IMR-90 (cell line): ENCODE results near the gene PRTG. TPM values are rescaled to one million over a fixed set of nuclear protein-coding genes. Genes with fewer than 3 reads are reported as not detected.

Experiments used
- ATAC-seq: fragments of 200-7000 bp; cut with Tn5 transposase; 2 replicates; pipeline ENCODE4 v1.9.1; 2020; ENCODE audit warnings: low read depth, mild to moderate bottlenecking, moderate library complexity
- BruUV-seq: library from RNA; stranded (reverse); fragments of 400-500 nt; replicated peaks from 2 replicates; lab custom pipeline; 2021; lab: Mats Ljungman, UMichigan
- CTCF ChIA-PET: fragments of 300-600 bp; formaldehyde crosslinking; extraction: SDS; loops from one replicate; lab custom pipeline; 2021; ENCODE audit warnings: antibody characterized with exemption; lab: Yijun Ruan, JAX
- POLR2A ChIA-PET: fragments of 300-600 bp; sonication (Branson Sonifier 250); formaldehyde crosslinking; loops from one replicate; lab custom pipeline; 2022; ENCODE audit warnings: antibody characterized with exemption; ENCODE audit not compliant: unreplicated experiment; lab: Charles Lee
- DNase-seq: peaks from one replicate; pipeline ENCODE4 v3.0.0; 2013
- H2AFZ ChIP-seq: replicated peaks from 2 replicates; pipeline ENCODE3; 2013; ENCODE audit warnings: low read length, mild to moderate bottlenecking; ENCODE audit not compliant: poor library complexity
- H2AK5ac ChIP-seq: 2 replicates; pipeline ENCODE4 v1.6.1; 2013; ENCODE audit warnings: low read depth, low read length, inconsistent platforms
- H2AK9ac ChIP-seq: replicated peaks from 2 replicates; pipeline ENCODE3; 2013; ENCODE audit warnings: mild to moderate bottlenecking, low read depth, low read length, moderate library complexity; ENCODE audit not compliant: poor library complexity
- H2BK120ac ChIP-seq: 2 replicates; pipeline ENCODE4 v1.6.1; 2013; ENCODE audit warnings: low read depth, low read length, inconsistent platforms
- H2BK15ac ChIP-seq: 3 replicates; pipeline ENCODE4 v1.6.1; 2013; ENCODE audit warnings: low read depth, low read length, inconsistent platforms
- H2BK20ac ChIP-seq: 2 replicates; pipeline ENCODE4 v1.6.1; 2013; ENCODE audit warnings: low read depth, mild to moderate bottlenecking, inconsistent platforms, low read length, moderate library complexity
- H2BK5ac ChIP-seq: 2 replicates; pipeline ENCODE4 v1.6.1; 2013; ENCODE audit warnings: mild to moderate bottlenecking, low read depth, low read length, inconsistent platforms; ENCODE audit not compliant: poor library complexity, severe bottlenecking
- H3K14ac ChIP-seq: replicated peaks from 2 replicates; pipeline ENCODE4 v1.6.1; 2013; ENCODE audit warnings: low read depth, low read length, inconsistent platforms
- H3K18ac ChIP-seq: 2 replicates; pipeline ENCODE4 v1.6.1; 2013; ENCODE audit warnings: low read depth, low read length, control low read depth
- H3K23ac ChIP-seq: 2 replicates; pipeline ENCODE4 v1.6.1; 2013; ENCODE audit warnings: low read depth, low read length, inconsistent platforms
- H3K27ac ChIP-seq: 2 replicates; pipeline ENCODE4 v1.5.1; 2013; ENCODE audit warnings: mild to moderate bottlenecking, control low read depth, low read length; ENCODE audit not compliant: insufficient read depth
- H3K27me3 ChIP-seq: 2 replicates; pipeline ENCODE4 v1.6.1; 2013; ENCODE audit warnings: low read length; ENCODE audit not compliant: control insufficient read depth, insufficient read depth
- H3K36me3 ChIP-seq: 2 replicates; pipeline ENCODE4 v1.6.1; 2013; ENCODE audit warnings: low read length, mixed read lengths; ENCODE audit not compliant: control insufficient read depth, insufficient read depth
- H3K4ac ChIP-seq: 2 replicates; pipeline ENCODE4 v1.6.1; 2013; ENCODE audit warnings: low read depth, low read length, inconsistent platforms
- H3K4me1 ChIP-seq: 2 replicates; pipeline ENCODE4 v1.6.1; 2013; ENCODE audit warnings: low read length, mixed read lengths; ENCODE audit not compliant: control insufficient read depth, insufficient read depth
- H3K4me2 ChIP-seq: 2 replicates; pipeline ENCODE4 v1.6.1; 2013; ENCODE audit warnings: low read depth, mild to moderate bottlenecking, control low read depth, low read length, moderate library complexity
- H3K4me3 ChIP-seq: 2 replicates; pipeline ENCODE4 v1.5.1; 2013; ENCODE audit warnings: low read depth, mild to moderate bottlenecking, control low read depth, low read length, moderate library complexity; ENCODE audit not compliant: insufficient read depth
- H3K56ac ChIP-seq: 2 replicates; pipeline ENCODE4 v1.6.1; 2013; ENCODE audit warnings: low read length, inconsistent platforms; ENCODE audit not compliant: insufficient read depth; ENCODE audit errors: extremely low read depth
- H3K79me1 ChIP-seq, 2 experiments: 2 replicates each; pipeline ENCODE4 v1.6.1; 2013; ENCODE audit warnings: low read length in 2 of 2, inconsistent platforms in 1 of 2, low read depth in 1 of 2
- H3K9ac ChIP-seq: 2 replicates; pipeline ENCODE4 v1.6.1; 2013; ENCODE audit warnings: low read depth, low read length, control low read depth
- H3K9me1 ChIP-seq: 2 replicates; pipeline ENCODE4 v1.6.1; 2013; ENCODE audit warnings: low read length, inconsistent platforms; ENCODE audit not compliant: insufficient read depth
- H3K9me3 ChIP-seq: 2 replicates; pipeline ENCODE4 v1.6.1; 2013; ENCODE audit warnings: low read length; ENCODE audit not compliant: control insufficient read depth, insufficient read depth
- H4K20me1 ChIP-seq: 2 replicates; pipeline ENCODE4 v1.6.1; 2013; ENCODE audit warnings: low read length, inconsistent platforms; ENCODE audit not compliant: insufficient read depth
- H4K5ac ChIP-seq: 2 replicates; pipeline ENCODE4 v1.6.1; 2013; ENCODE audit warnings: mild to moderate bottlenecking, low read depth, low read length, control low read depth
- H4K8ac ChIP-seq, 2 experiments: 2 replicates each; pipeline ENCODE4 v1.6.1; 2013; ENCODE audit warnings: low read depth in 2 of 2, low read length in 2 of 2, control low read depth in 1 of 2, inconsistent platforms in 1 of 2
- H4K91ac ChIP-seq: 2 replicates; pipeline ENCODE4 v1.6.1; 2013; ENCODE audit warnings: low read depth, low read length, inconsistent platforms; ENCODE audit not compliant: insufficient read depth
- BHLHE40 ChIP-seq: fragments of 150-350 bp; IDR thresholded peaks from 2 replicates; pipeline ENCODE4 v1.6.1; 2016; ENCODE audit warnings: mild to moderate bottlenecking, low read depth, low read length
- CEBPB ChIP-seq: IDR thresholded peaks from 2 replicates; pipeline ENCODE4 v1.6.1; 2012; ENCODE audit warnings: low read depth, low read length, improper control_type of control experiment
- CHD1 ChIP-seq: IDR thresholded peaks from 2 replicates; pipeline ENCODE4 v1.6.1; 2012; ENCODE audit warnings: low read depth, low read length, improper control_type of control experiment
- FOS ChIP-seq: fragments of 150-350 bp; IDR thresholded peaks from 2 replicates; pipeline ENCODE4 v1.6.1; 2016; ENCODE audit warnings: low read depth, low read length
- MAFK ChIP-seq: IDR thresholded peaks from 2 replicates; pipeline ENCODE4 v1.6.1; 2012; ENCODE audit warnings: low read depth, low read length, improper control_type of control experiment
- MAZ ChIP-seq: IDR thresholded peaks from 2 replicates; pipeline ENCODE4 v1.6.1; 2012; ENCODE audit warnings: low read depth, mild to moderate bottlenecking, low read length, improper control_type of control experiment, moderate library complexity, borderline replicate concordance
- MXI1 ChIP-seq: IDR thresholded peaks from 2 replicates; pipeline ENCODE4 v1.6.1; 2012; ENCODE audit warnings: low read depth, mild to moderate bottlenecking, low read length, moderate library complexity, borderline replicate concordance
- NFE2L2 ChIP-seq: fragments of 150-350 bp; IDR thresholded peaks from 2 replicates; pipeline ENCODE4 v1.6.1; 2016; ENCODE audit warnings: low read depth, mild to moderate bottlenecking, low read length
- POLR2A ChIP-seq: IDR thresholded peaks from 2 replicates; pipeline ENCODE4 v1.6.1; 2012; ENCODE audit warnings: mild to moderate bottlenecking, low read depth, low read length
- RAD21 ChIP-seq: IDR thresholded peaks from 2 replicates; pipeline ENCODE4 v1.6.1; 2012; ENCODE audit warnings: low read length, improper control_type of control experiment
- RCOR1 ChIP-seq: IDR thresholded peaks from 2 replicates; pipeline ENCODE4 v1.6.1; 2012; ENCODE audit warnings: mild to moderate bottlenecking, low read length, improper control_type of control experiment; ENCODE audit not compliant: insufficient replicate concordance
- RFX5 ChIP-seq: IDR thresholded peaks from 2 replicates; pipeline ENCODE4 v1.8.0; 2012; ENCODE audit warnings: low read depth, mild to moderate bottlenecking, low read length, moderate library complexity
- SMC3 ChIP-seq: fragments of 150-350 bp; IDR thresholded peaks from 2 replicates; pipeline ENCODE4 v1.6.1; 2016; ENCODE audit warnings: low read depth, mild to moderate bottlenecking, antibody characterized with exemption, low read length, moderate library complexity
- dilution Hi-C: fragments of 300-500 bp; cut with HindIII; formaldehyde crosslinking; loops from one replicate; pipeline ENCODE4 v1.14.3; 2018; ENCODE audit warnings: low sequenced_read_pairs; ENCODE audit not compliant: unreplicated experiment
- in situ Hi-C: fragments of 300-500 bp; cut with MboI; formaldehyde crosslinking; loops from 3 replicates; pipeline ENCODE4 v1.14.3; 2019; ENCODE audit warnings: low sequenced_read_pairs, inconsistent platforms, mixed read lengths
- intact Hi-C: fragments of 100-400 bp; cut with micrococcal nuclease; formaldehyde crosslinking; loops from 2 replicates; pipeline ENCODE4 v1.10.0; 2022
- polyA plus RNA-seq, 3 experiments: library from polyadenylated mRNA; depleted of rRNA; stranded (reverse); fragments of >200 nt; gene quantifications; 2 replicates each; pipeline ENCODE4 v1.2.3, GENCODE V29; 2012; ENCODE audit warnings: low replicate concordance in 1 of 3
- total RNA-seq: library from RNA; depleted of rRNA; stranded (reverse); fragments of >200 nt; gene quantifications from 2 replicates; pipeline ENCODE4 v1.2.3, GENCODE V29; 2012
- TF ChIP-seq, protein P1 (sequence below): fragments of 150-350 bp; IDR thresholded peaks from 2 replicates; pipeline ENCODE4 v1.6.1; 2017; ENCODE audit warnings: mild to moderate bottlenecking, antibody characterized with exemption, low read length, low read depth
- TF ChIP-seq, protein P2 (sequence below): fragments of 150-350 bp; IDR thresholded peaks from 2 replicates; pipeline ENCODE4 v1.6.1; 2016; ENCODE audit warnings: low read depth, mild to moderate bottlenecking, low read length, moderate library complexity, borderline replicate concordance
- TF ChIP-seq, protein P3 (sequence below): conservative IDR thresholded peaks from 2 replicates; pipeline ENCODE4 v1.5.1; 2012; ENCODE audit warnings: mild to moderate bottlenecking, low read depth, low read length, improper control_type of control experiment

Gene PRTG
- total and polyA plus RNA-seq, 2 of the 4 experiments (the other 2 are of a cell fraction), result 0.99 to 1.4 TPM

DNA sequence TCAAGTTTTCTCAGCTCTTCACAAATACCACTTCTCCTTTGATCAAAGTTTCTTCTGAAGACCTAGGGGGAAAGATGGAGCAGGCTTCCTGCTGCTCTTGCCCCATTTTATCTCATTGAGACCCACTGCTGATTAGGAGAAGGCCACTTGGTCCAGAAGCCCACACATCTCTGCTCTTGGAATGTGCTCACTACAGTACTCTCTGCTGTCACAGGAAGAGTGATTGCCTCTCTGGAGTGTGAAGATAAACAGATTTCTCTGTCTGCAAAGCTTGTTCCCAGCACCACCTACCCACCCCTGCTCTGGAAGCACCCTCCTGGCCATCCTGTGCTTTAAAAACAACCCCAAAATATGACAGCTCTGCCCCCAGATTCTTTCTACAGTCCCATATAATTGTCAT is 41.3 kb upstream of the PRTG start:
- H3K56ac ChIP-seq, result no peak overlapping the region
- no peaks in the 10 kb centered on the region; the same call in 1 of the 2 replicates for H3K4me1 ChIP-seq
- no peak overlapping the region for H3K9ac ChIP-seq
- H4K20me1 ChIP-seq, result no peaks in the 10 kb centered on the region
- no peak overlapping the region for H3K23ac ChIP-seq
- no peak for DNase-seq
- dilution Hi-C loops (no loop called here), in situ Hi-C loops (loop anchor here (25.0 kb wide), 1 partner anchor 122 kb away; no protein-coding TSS in a partner anchor), intact Hi-C loops (no loop called here)
- H2AK5ac ChIP-seq, result no peak overlapping the region
- TF ChIP-seq RAD21, result no peak
- no peak for TF ChIP-seq CEBPB
- TF ChIP-seq SMC3, result no peak
- TF ChIP-seq MAZ, result no peak
- no peak for TF ChIP-seq MXI1
- TF ChIP-seq BHLHE40, result no peak
- no peak for TF ChIP-seq MAFK
- TF ChIP-seq, protein P1, sequence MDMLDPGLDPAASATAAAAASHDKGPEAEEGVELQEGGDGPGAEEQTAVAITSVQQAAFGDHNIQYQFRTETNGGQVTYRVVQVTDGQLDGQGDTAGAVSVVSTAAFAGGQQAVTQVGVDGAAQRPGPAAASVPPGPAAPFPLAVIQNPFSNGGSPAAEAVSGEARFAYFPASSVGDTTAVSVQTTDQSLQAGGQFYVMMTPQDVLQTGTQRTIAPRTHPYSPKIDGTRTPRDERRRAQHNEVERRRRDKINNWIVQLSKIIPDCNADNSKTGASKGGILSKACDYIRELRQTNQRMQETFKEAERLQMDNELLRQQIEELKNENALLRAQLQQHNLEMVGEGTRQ, result no peak
- TF ChIP-seq RFX5, result no peak
- TF ChIP-seq, protein P2, sequence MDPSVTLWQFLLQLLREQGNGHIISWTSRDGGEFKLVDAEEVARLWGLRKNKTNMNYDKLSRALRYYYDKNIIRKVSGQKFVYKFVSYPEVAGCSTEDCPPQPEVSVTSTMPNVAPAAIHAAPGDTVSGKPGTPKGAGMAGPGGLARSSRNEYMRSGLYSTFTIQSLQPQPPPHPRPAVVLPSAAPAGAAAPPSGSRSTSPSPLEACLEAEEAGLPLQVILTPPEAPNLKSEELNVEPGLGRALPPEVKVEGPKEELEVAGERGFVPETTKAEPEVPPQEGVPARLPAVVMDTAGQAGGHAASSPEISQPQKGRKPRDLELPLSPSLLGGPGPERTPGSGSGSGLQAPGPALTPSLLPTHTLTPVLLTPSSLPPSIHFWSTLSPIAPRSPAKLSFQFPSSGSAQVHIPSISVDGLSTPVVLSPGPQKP, result no peak
- TF ChIP-seq, protein P3, sequence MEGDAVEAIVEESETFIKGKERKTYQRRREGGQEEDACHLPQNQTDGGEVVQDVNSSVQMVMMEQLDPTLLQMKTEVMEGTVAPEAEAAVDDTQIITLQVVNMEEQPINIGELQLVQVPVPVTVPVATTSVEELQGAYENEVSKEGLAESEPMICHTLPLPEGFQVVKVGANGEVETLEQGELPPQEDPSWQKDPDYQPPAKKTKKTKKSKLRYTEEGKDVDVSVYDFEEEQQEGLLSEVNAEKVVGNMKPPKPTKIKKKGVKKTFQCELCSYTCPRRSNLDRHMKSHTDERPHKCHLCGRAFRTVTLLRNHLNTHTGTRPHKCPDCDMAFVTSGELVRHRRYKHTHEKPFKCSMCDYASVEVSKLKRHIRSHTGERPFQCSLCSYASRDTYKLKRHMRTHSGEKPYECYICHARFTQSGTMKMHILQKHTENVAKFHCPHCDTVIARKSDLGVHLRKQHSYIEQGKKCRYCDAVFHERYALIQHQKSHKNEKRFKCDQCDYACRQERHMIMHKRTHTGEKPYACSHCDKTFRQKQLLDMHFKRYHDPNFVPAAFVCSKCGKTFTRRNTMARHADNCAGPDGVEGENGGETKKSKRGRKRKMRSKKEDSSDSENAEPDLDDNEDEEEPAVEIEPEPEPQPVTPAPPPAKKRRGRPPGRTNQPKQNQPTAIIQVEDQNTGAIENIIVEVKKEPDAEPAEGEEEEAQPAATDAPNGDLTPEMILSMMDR, result no peak
- TF ChIP-seq POLR2A, result no peak
- TF ChIP-seq NFE2L2, result no peak
- no peak for TF ChIP-seq CHD1
- TF ChIP-seq FOS, result no peak
- TF ChIP-seq RCOR1, result no peak
- POLR2A ChIA-PET, result interaction anchor here (0.6 kb wide), 1 partner anchor 115 kb away, joined by 3 read pairs; no protein-coding TSS in a partner anchor
- no peaks in the 10 kb centered on the region for H3K36me3 ChIP-seq
- H3K14ac ChIP-seq, result no peak overlapping the region
- peaks cover 7% of the 10 kb centered on the region for H3K27me3 ChIP-seq
- no peak overlapping the region for H4K91ac ChIP-seq
- no peak overlapping the region for H3K18ac ChIP-seq
- H3K4ac ChIP-seq, result no peak overlapping the region
- no peak overlapping the region for H2AFZ ChIP-seq
- no peak overlapping the region for H2BK120ac ChIP-seq
- H2BK15ac ChIP-seq, result no peak overlapping the region
- no peak overlapping the region for H3K27ac ChIP-seq
- no peak overlapping the region for H4K5ac ChIP-seq
- no peak overlapping the region for H2BK20ac ChIP-seq
- H3K9me3 ChIP-seq, result peaks cover 4% of the 10 kb centered on the region; the same call in 1 of the 2 replicates
- no peak overlapping the region for H4K8ac ChIP-seq
- no peak overlapping the region for H3K4me2 ChIP-seq
- no peak overlapping the region for H2BK5ac ChIP-seq
- H2AK9ac ChIP-seq, result no peak overlapping the region
- H3K9me1 ChIP-seq, result no peaks in the 10 kb centered on the region
- no TSS peak for BruUV-seq
- no peaks in the 10 kb centered on the region for H3K79me1 ChIP-seq
- CTCF ChIA-PET, result no interaction called here
- H3K4me3 ChIP-seq, result no peak overlapping the region
- ATAC-seq, result no peak
